HG03025 (cell line): Measurements from ENCODE around the gene AIFM3.

Experiments used
- ATAC-seq: cut with Tn5 transposase; IDR thresholded peaks from one replicate; pipeline ENCODE4 v1.9.1; 2021; ENCODE audit warnings: mild to moderate bottlenecking, moderate library complexity; ENCODE audit not compliant: unreplicated experiment, low FRiP score

AIFM3 gene

DNA sequence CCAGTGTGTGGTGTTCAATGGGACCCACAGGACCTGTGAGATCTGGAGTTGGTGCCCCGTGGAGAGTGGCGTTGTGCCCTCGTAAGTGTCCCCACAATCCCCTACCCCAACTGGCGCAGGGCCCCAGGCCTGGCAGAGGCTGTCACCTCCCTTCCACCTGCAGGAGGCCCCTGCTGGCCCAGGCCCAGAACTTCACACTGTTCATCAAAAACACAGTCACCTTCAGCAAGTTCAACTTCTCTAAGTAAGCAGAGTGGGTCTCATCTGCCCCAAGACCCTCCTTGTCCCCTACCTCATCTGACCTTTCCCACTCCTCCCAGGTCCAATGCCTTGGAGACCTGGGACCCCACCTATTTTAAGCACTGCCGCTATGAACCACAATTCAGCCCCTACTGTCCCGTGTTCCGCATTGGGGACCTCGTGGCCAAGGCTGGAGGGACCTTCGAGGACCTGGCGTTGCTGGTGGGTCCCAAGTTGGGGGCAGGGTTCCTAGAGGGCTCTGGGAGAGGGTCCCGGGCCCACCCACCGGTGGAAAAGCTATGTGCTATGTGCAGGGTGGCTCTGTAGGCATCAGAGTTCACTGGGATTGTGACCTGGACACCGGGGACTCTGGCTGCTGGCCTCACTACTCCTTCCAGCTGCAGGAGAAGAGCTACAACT is 56.0 kb downstream of the AIFM3 start:
- ATAC-seq: no peak

DNA sequence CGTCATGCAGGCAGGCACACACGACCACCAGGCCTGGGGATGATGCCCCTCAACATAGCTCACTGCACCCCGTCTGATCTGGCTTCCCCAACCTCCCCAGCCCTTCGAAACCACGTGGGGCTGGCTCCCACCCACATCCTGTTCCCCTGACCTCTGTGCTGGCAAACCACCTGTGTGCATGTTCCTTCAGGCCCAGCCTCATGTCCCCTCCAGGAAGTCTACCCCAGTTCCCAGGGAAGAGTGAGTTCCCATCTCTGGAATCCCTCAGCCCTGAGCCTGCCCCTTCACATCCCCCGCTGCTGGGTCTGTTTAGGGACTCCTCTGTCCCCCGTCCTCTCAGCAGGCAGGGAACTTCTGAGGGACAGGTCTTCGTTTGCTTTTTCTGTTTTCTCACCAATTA is 58.2 kb downstream of the AIFM3 start:
- no peak for ATAC-seq

DNA sequence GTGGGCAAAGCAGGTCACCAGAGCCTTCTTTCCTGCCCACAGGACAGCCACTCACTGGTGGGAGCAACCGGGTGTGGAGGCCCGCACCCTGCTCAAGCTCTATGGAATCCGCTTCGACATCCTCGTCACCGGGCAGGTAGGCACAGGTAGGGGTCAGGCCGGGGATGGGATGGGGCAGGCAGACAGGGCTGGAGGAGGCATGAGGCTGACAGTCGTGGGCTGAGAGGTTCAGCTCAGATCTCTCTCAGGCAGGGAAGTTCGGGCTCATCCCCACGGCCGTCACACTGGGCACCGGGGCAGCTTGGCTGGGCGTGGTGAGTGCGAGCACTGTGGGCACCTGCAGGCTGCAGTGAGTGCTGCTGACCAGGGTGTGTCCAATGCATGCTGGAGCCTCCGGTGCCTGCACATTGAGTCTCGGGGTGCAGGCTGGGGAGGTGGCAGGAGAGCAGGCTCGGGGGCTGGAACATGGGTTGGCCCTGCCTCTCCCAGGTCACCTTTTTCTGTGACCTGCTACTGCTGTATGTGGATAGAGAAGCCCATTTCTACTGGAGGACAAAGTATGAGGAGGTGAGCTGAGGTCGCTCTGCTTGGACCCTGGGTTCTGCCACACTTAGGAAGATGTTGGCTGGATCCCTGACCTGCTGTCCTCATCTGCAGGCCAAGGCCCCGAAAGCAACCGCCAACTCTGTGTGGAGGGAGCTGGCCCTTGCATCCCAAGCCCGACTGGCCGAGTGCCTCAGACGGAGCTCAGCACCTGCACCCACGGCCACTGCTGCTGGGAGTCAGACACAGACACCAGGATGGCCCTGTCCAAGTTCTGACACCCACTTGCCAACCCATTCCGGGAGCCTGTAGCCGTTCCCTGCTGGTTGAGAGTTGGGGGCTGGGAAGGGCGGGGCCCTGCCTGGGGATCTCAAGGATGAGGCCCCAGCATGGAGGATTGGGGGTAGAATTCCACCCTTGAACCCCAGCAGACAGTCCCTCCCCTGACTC is 59.0 kb downstream of the AIFM3 start:
- no peak for ATAC-seq

DNA sequence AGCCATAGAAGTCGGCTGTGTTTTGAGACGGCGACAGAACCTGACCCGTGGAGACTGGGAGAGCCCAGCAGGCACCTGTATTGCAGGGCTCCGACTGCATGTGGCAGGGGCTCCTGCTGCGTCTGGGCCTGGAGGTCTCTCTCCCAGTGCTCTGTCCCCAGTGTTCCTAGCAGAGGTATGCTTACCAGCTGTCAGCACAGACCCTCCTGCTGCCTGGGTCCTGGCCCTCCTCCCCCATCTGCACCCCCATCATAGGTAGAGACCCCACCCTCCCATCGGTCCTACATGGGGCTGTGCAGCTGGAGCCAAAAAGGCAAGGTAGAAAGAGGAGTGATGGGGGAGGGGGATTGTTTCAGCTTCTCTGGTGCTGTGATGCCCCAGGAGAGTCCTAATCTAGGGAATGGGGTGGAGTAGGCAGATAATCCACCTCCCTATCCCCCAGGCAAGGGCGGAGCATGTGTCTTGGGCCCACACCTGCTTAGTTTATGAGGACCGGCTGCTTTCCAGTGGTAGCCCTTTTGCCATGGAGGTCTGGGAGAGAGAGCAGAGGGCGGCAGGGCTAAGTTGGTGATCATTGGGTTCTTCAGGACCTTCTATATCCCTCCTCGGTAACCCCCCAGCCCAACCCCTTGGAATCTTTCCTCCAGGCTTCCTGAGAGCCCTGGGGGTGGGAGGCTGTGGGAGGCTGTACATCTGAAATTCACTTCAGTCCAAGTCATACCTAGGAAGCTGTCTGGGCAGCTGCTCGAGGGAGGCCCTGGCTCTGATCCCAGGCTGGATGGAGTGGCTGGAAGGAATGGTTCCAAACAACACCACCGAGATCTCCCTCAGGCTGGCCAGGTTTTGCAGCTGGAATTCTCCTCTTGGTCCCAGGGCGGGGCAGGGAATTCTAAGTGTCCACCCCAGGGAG is 60.0 kb downstream of the AIFM3 start:
- no peak for ATAC-seq

DNA sequence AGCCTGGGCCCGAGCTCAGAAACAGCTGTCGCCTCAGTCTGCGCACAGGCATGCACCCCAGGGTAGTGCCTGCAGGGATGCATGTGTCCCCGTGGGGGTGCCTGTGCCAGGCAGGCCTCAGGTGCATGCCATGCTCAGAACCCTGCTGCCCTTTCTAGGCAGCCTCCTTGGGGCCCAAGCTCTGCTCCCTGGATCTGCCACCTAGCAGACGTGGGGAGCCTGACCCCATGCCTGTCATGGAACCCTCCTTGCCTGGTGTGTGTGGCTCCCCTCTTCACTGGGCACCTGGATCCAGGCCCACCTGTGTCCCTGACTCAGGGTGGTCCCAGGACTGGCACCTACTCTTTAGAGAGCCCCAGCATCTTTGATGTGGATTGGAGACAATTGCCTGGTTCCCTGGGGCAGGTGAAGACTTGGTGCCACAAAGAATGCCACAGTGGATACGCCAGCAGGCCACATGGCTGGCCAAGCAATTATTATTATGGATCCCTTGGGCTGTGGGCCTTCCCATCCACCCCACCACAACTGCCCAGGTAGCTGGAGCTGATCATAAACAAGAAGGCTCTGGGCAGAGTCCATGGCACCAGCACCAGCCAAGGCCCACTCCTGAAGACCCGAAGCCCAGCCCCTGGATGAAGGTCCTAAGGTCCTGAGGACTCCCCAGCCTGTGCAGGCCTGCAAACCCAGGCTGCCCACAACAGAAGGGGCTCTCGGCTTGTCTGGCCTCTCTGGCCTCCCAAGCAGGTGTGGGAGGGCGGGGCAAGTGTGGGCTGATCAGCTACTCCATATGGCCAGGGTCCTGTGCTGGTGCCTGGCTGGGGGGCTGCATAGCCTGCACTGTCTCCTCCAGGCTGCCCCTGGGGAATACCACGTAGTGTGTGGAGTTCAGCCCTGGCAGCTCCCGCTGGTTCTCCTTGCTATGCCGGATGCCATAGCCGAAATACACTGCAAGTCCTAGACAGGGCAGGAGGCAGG is 61.5 kb downstream of the AIFM3 start:
- ATAC-seq: no peak

DNA sequence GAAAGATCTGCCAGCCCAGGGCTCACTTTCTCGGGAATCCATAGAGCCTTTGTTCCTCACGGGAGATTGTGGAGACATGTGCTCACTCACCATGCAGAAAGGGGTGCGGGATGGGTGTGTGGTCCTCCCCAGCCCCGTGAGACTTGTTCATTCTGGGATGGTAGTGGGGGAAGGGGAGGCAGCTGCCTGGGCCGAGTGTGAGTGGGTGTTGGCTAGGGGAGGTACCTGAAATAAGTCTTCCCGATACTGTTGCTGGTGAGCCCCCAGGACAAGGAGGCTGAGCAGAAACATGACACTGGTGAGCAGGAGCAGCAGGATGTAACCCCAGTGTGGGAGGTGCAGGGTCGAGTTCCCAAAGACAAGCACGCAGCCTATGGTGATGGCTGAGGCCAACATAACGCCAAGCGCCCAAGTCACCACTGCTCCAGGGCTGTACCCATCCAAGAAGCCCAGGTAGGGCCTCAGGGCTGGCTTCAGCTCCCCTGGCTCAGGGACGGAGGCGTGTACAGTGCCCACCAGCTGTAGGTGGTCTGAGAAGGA is 62.5 kb downstream of the AIFM3 start:
- no peak for ATAC-seq

DNA sequence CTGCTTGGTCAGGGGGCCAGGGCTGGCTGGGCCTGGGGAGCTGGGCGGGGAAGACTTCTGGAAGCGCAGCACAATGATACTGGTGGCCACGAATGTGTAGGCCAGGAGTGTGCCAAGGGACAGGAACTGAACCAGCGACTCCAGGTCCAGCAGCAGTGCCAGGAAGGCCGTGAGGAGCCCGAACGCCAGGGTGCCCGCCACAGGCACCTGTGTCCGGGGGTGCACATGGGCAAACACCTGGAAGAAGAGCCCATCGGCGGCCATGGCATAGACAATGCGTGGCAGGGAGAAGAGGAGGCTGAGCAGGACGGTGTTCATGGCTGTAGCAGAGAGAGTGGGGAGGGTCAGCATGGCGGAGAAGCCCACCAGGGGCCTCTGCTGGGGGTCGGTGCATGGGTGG is 63.0 kb downstream of the AIFM3 start:
- ATAC-seq: no peak
